Gastrocnemius medialis (tissue), 4 donors: ENCODE measurements around the gene CCDC201. TPM values are rescaled to one million over a fixed set of nuclear protein-coding genes. Genes with fewer than 3 reads are reported as not detected.

Experiments used
- ATAC-seq, 2 donors: fragments of 150-250 bp; one replicate each; pipeline ENCODE4 v1.9.1; 2016
- DNase-seq, 2 donors: peaks; one replicate each; pipeline ENCODE4 v3.0.0-alpha.2; 2019
- H3K27ac ChIP-seq, 4 donors: fragments of 200-600 bp; sonication (generic); 1 replicate in 1 of 4; 2 replicates in 3 of 4; pipeline ENCODE4 v1.5.1; 2016 to 2018; ENCODE audit warnings: mild to moderate bottlenecking in 2 of 4, moderate library complexity in 1 of 4
- H3K27me3 ChIP-seq, 3 donors: fragments of 200-600 bp; sonication (generic) in 2 of 3; 1 replicate in 1 of 3; 2 replicates in 2 of 3; pipeline versions ENCODE4 v1.5.1 to v1.6.0; 2016 to 2019; ENCODE audit warnings: mild to moderate bottlenecking in 1 of 3, moderate library complexity in 1 of 3
- H3K36me3 ChIP-seq, 2 donors: fragments of 200-600 bp; sonication (generic) in 1 of 2; one replicate each; pipeline ENCODE4 v1.5.1; 2017 to 2018
- H3K4me1 ChIP-seq, 2 donors: fragments of 200-600 bp; sonication (generic) in 1 of 2; one replicate each; pipeline ENCODE4 v1.5.1; 2016 to 2017; ENCODE audit warnings: mild to moderate bottlenecking in 2 of 2
- H3K4me3 ChIP-seq, 4 donors: fragments of 200-600 bp; sonication (generic) in 3 of 4; 1 replicate in 1 of 4; 2 replicates in 3 of 4; pipeline ENCODE4 v1.5.1; 2016 to 2019; ENCODE audit warnings: mild to moderate bottlenecking in 2 of 4
- H3K9me3 ChIP-seq, 3 donors: fragments of 200-600 bp; sonication (generic) in 2 of 3; 1 replicate in 1 of 3; 2 replicates in 2 of 3; pipeline ENCODE4 v1.5.1; 2016 to 2019
- POLR2A ChIP-seq, 2 donors: fragments of 450-650 bp; IDR thresholded peaks; one replicate each; pipeline ENCODE4 v1.6.1; 2017; ENCODE audit warnings: antibody characterized with exemption in 2 of 2, mild to moderate bottlenecking in 2 of 2, moderate library complexity in 2 of 2
- in situ Hi-C, 4 donors: fragments of 200-750 bp; cut with MboI; loops; one replicate each; pipeline versions ENCODE4 v1.15.0 to v1.8.0; 2017; ENCODE audit warnings: low sequenced_read_pairs in 4 of 4
- intact Hi-C: fragments of 100-400 bp; cut with DNase I; formaldehyde crosslinking; loops from one replicate; pipeline ENCODE4 v1.15.1; 2023; ENCODE audit warnings: low total_unique reads
- total RNA-seq, 4 donors: library from RNA; depleted of rRNA; stranded (reverse); fragments of >200 nt; gene quantifications; one replicate each; pipeline versions ENCODE4 v1.1.0 to v1.2.3, GENCODE V29; 2016
- TF ChIP-seq, protein P1 (sequence below), 5 experiments: fragments of 450-650 bp in 3 of 5; fragments of 200-600 bp in 2 of 5; sonication (generic) in 2 of 5; IDR thresholded peaks in 4 of 5; conservative IDR thresholded peaks in 1 of 5; 1 replicate in 4 of 5; 2 replicates in 1 of 5; pipeline ENCODE4 v1.5.1; 2016 to 2019; ENCODE audit warnings: antibody characterized with exemption in 5 of 5, mild to moderate bottlenecking in 3 of 5, moderate library complexity in 3 of 5

Gene CCDC201
- total RNA-seq, 4 donors from 2014 or later = not detected

DNA sequence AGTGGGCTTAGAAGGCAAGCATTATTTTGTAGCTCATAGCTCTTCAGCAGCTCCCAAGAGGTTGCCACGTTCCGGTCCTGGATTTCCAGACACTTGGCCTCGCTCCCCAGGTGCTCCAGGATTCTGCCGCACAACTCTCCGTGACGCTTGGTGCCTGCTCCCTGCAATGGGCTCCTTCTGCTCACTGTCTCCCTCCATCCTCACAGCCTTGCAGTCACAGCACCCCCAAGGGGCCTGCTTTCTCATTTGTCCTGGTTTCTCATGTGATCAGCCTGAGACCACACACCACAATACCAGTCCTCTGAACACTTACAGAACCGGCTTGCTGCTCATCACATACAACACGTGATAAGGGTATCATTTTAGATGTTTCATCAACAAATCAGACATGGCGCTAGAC lies 38.4 kb upstream of the CCDC201 start:
- Histone ChIP-seq H3K27ac (no peak overlapping the region), H3K9me3 (no peaks in the 10 kb centered on the region), H3K4me3 (no peak overlapping the region), H3K27me3 (no peaks in the 10 kb centered on the region), H3K36me3 (peaks cover 0 to 6% of the 10 kb centered on the region in 2 donors), H3K4me1 (no peaks in the 10 kb centered on the region)
- ATAC-seq (no peak), DNase-seq (no peak)
- in situ Hi-C loops (loop anchor here in 3 of 4 donors (10.0 kb wide), 2 partner anchors 1183 to 1273 kb away; no protein-coding TSS in a partner anchor), intact Hi-C loops (no loop called here)
- TF ChIP-seq, protein P1, sequence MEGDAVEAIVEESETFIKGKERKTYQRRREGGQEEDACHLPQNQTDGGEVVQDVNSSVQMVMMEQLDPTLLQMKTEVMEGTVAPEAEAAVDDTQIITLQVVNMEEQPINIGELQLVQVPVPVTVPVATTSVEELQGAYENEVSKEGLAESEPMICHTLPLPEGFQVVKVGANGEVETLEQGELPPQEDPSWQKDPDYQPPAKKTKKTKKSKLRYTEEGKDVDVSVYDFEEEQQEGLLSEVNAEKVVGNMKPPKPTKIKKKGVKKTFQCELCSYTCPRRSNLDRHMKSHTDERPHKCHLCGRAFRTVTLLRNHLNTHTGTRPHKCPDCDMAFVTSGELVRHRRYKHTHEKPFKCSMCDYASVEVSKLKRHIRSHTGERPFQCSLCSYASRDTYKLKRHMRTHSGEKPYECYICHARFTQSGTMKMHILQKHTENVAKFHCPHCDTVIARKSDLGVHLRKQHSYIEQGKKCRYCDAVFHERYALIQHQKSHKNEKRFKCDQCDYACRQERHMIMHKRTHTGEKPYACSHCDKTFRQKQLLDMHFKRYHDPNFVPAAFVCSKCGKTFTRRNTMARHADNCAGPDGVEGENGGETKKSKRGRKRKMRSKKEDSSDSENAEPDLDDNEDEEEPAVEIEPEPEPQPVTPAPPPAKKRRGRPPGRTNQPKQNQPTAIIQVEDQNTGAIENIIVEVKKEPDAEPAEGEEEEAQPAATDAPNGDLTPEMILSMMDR (IDR thresholded peaks at IDR 0.05 in 4 of 5, conservative IDR thresholded peaks at IDR 0.05 in 1 of 5) = no peak
- no peak for TF ChIP-seq POLR2A (IDR thresholded peaks at IDR 0.05)

DNA sequence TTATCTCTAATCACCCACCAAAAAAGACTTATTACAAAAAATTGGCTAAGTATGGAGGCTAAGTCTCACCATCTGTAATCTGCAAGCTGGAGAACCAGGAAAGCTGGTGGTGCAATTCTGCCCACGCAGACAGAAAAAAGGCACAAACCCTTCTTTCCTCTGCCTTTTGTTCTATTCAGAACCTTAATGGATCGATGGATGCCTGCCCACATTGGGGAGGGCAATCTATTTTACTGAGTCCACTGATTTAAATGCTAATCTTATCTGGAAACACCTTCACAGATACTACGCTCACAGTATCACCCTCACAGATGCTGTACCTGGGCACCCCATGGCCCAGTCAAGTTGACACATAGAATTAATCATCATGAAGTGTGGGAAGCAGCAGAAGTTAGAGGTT lies 38.0 kb upstream of the CCDC201 start:
- Histone ChIP-seq H3K36me3 (peaks cover 0 to 1% of the 10 kb centered on the region in 2 donors), H3K4me1 (no peaks in the 10 kb centered on the region), H3K27me3 (no peaks in the 10 kb centered on the region), H3K9me3 (no peaks in the 10 kb centered on the region), H3K4me3 (no peak overlapping the region), H3K27ac (no peak overlapping the region)
- no peak for DNase-seq
- ATAC-seq = no peak
- TF ChIP-seq POLR2A (IDR thresholded peaks at IDR 0.05) = no peak
- TF ChIP-seq, protein P1 (IDR thresholded peaks at IDR 0.05 in 4 of 5, conservative IDR thresholded peaks at IDR 0.05 in 1 of 5) = no peak
- in situ Hi-C loops = loop anchor here in 3 of 4 donors (10.0 kb wide), 2 partner anchors 1184 to 1274 kb away; no protein-coding TSS in a partner anchor
- intact Hi-C loops = no loop called here

DNA sequence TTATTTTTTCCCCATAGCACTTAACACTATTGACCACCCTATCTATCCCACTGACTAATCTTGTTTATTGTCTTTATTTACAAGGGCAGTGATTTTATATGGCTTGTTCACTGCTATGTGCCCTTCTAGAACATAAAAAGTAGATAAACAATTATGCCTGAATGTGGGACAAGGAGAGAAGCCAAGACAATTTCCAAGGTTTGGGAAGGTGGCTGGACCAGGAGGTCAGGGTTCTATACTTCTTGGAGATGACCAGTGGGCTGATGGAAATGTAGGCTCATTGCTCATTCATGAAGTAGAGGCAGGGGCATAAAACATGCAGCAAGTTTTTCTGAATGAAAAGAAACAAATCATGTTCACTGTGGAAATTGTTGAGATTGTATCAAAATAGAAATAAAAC lies 36.7 kb upstream of the CCDC201 start:
- H3K27me3 ChIP-seq = no peaks in the 10 kb centered on the region
- TF ChIP-seq POLR2A (IDR thresholded peaks at IDR 0.05) = no peak
- TF ChIP-seq, protein P1 (IDR thresholded peaks at IDR 0.05 in 4 of 5, conservative IDR thresholded peaks at IDR 0.05 in 1 of 5) = no peak
- H3K36me3 ChIP-seq = no peaks in the 10 kb centered on the region
- no peaks in the 10 kb centered on the region for H3K4me1 ChIP-seq
- no peaks in the 10 kb centered on the region for H3K9me3 ChIP-seq
- intact Hi-C loops (no loop called here), in situ Hi-C loops (no loop called here)
- H3K4me3 ChIP-seq = no peak overlapping the region
- ATAC-seq (no peak), DNase-seq (no peak)
- H3K27ac ChIP-seq = no peak overlapping the region

DNA sequence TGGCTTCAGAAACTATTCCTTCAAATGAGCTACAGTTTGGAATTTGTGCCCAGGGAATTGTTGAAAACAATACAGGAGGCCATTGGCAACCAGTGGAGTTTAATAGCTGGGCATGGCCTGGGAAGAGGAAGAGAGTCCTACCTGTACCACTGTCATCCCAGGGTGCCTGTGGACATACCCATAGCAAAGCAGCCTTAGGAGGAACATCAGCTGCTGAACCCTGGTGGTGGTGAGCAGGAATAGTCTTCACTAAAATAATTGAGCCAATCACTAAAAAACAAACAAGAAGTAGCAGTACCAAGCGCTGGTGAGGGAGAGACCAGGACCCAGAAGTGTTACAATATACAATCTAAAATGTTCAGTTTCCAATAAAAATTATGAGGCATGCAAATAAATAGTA lies 29.9 kb upstream of the CCDC201 start:
- ATAC-seq (no peak), DNase-seq (no peak)
- Histone ChIP-seq H3K4me3 (no peak overlapping the region), H3K36me3 (no peaks in the 10 kb centered on the region), H3K27me3 (no peaks in the 10 kb centered on the region), H3K4me1 (no peaks in the 10 kb centered on the region), H3K9me3 (no peaks in the 10 kb centered on the region), H3K27ac (no peak overlapping the region)
- intact Hi-C loops = no loop called here
- TF ChIP-seq POLR2A (IDR thresholded peaks at IDR 0.05) = no peak
- TF ChIP-seq, protein P1 (IDR thresholded peaks at IDR 0.05 in 4 of 5, conservative IDR thresholded peaks at IDR 0.05 in 1 of 5) = no peak
- in situ Hi-C loops = no loop called here

DNA sequence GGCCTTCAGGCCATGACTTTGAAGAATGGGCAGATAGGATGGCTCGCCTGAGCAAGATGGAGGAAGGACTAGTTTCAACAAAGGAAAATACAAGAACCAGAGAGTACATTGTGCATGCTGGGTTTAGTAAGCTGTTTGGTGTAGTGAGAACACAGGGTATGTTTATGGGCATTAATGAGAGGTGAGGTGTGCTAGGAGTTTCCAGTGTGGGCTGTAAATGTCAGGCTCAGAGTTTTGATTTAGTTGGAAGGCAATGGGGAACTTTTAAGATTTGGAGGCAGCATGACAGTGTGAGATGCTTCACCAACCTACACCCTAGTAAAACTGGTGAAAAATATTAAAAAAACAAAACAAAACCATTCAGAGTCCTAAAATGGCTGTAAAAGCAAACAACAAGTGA lies 28.7 kb upstream of the CCDC201 start:
- DNase-seq (no peak), ATAC-seq (no peak)
- no peak for TF ChIP-seq POLR2A (IDR thresholded peaks at IDR 0.05)
- TF ChIP-seq, protein P1 (IDR thresholded peaks at IDR 0.05 in 4 of 5, conservative IDR thresholded peaks at IDR 0.05 in 1 of 5) = no peak
- Histone ChIP-seq H3K9me3 (no peaks in the 10 kb centered on the region), H3K4me3 (no peak overlapping the region), H3K27ac (no peak overlapping the region), H3K4me1 (no peaks in the 10 kb centered on the region), H3K36me3 (no peaks in the 10 kb centered on the region), H3K27me3 (no peaks in the 10 kb centered on the region)
- in situ Hi-C loops = no loop called here
- intact Hi-C loops = no loop called here
